Measurements from ENCODE around the gene BLOC1S3.

The BLOC1S3 gene

GRCh38 chr19:45178262-45179071 lies at the start of gene BLOC1S3:
Gene BLOC1S3 (plus strand): TSS chr19:45178784. CDS start chr19:45179297, 513 bp downstream.
- peak; percentile 100 for DNase-seq (ENCODE audit: low spot score)

- no peak for DNase-seq (ENCODE audit: low spot score)
Observed at GRCh38 chr19:45128806-45129205, 49.8 kb upstream of the BLOC1S3 start.

- DNase-seq (ENCODE audit: low spot score), result no peak
Observed at GRCh38 chr19:45130236-45130635, 48.3 kb upstream of the BLOC1S3 start.

GRCh38 chr19:45130888-45131615 lies 47.5 kb upstream of the BLOC1S3 start:
- peak; percentile 16 for DNase-seq (ENCODE audit: low spot score)

- no peak for DNase-seq (ENCODE audit: low spot score)
Observed at GRCh38 chr19:45133661-45134060, 44.9 kb upstream of the BLOC1S3 start.

- DNase-seq (ENCODE audit: low spot score), result no peak
Observed at GRCh38 chr19:45135176-45135885, 43.3 kb upstream of the BLOC1S3 start.

GRCh38 chr19:45136507-45137178 lies 41.9 kb upstream of the BLOC1S3 start:
- DNase-seq (ENCODE audit: low spot score), result no peak

- peak; percentile 47 for DNase-seq (ENCODE audit: low spot score)
Observed at GRCh38 chr19:45137179-45137761, 41.3 kb upstream of the BLOC1S3 start.

- no peak for DNase-seq (ENCODE audit: low spot score)
Observed at GRCh38 chr19:45138303-45138751, 40.3 kb upstream of the BLOC1S3 start.

- DNase-seq (ENCODE audit: low spot score), result no peak
Observed at GRCh38 chr19:45139286-45140143, 39.1 kb upstream of the BLOC1S3 start.

- no peak for DNase-seq (ENCODE audit: low spot score)
Observed at GRCh38 chr19:45140144-45140503, 38.5 kb upstream of the BLOC1S3 start.

- DNase-seq (ENCODE audit: low spot score), result no peak
Observed at GRCh38 chr19:45140533-45140932, 38.1 kb upstream of the BLOC1S3 start.

- DNase-seq (ENCODE audit: low spot score), result no peak
Observed at GRCh38 chr19:45141203-45141900, 37.2 kb upstream of the BLOC1S3 start.

GRCh38 chr19:45142016-45142725 lies 36.4 kb upstream of the BLOC1S3 start:
- DNase-seq (ENCODE audit: low spot score), result no peak

- DNase-seq (ENCODE audit: low spot score), result no peak
Observed at GRCh38 chr19:45142726-45143110, 35.9 kb upstream of the BLOC1S3 start.

- no peak for DNase-seq (ENCODE audit: low spot score)
Observed at GRCh38 chr19:45144431-45145269, 33.9 kb upstream of the BLOC1S3 start.

- no peak for DNase-seq (ENCODE audit: low spot score)
Observed at GRCh38 chr19:45145270-45146189, 33.1 kb upstream of the BLOC1S3 start.
